PC-3 (cell line): ENCODE data around the gene ZNF808. TPM values are rescaled to one million over a fixed set of nuclear protein-coding genes. Genes with fewer than 3 reads are reported as not detected.
"Not testable (repeated sequence)": the region's sequence is repeated elsewhere in the genome, so short reads cannot be mapped to it uniquely, and the experiment has no call there.

Experiments
- ATAC-seq: fragments of 200-7000 bp; cut with Tn5 transposase; 2 replicates; pipeline ENCODE4 v1.9.1; 2020; ENCODE audit warnings: mild to moderate bottlenecking, moderate library complexity
- BruUV-seq: library from RNA; stranded (reverse); fragments of 400-500 nt; replicated peaks from 2 replicates; lab custom pipeline; 2021; lab: Mats Ljungman, UMichigan
- CTCF ChIA-PET: fragments of 300-600 bp; sonication (Branson Sonifier 250); formaldehyde crosslinking; loops from one replicate; lab custom pipeline; 2022; ENCODE audit warnings: antibody characterized with exemption; lab: Charles Lee
- POLR2A ChIA-PET: fragments of 300-600 bp; sonication (Branson Sonifier 250); formaldehyde crosslinking; loops from one replicate; lab custom pipeline; 2022; ENCODE audit warnings: antibody characterized with exemption; ENCODE audit not compliant: unreplicated experiment; lab: Charles Lee
- DNase-seq: peaks from one replicate; pipeline ENCODE4 v3.0.0-alpha.2; 2015
- H2AFZ ChIP-seq: fragments of 300-600 bp; sonication (generic); 2 replicates; pipeline ENCODE4 v1.6.0; 2016; ENCODE audit warnings: antibody characterized with exemption, low read length
- H3F3A ChIP-seq: fragments of 300-600 bp; sonication (generic); one replicate; pipeline ENCODE4 v1.6.0; 2017; ENCODE audit warnings: antibody characterized with exemption, low read length, control low read depth, mild to moderate bottlenecking; ENCODE audit not compliant: unreplicated experiment
- H3K27ac ChIP-seq: fragments of 300-600 bp; sonication (generic); 2 replicates; pipeline ENCODE4 v1.5.1; 2016; ENCODE audit warnings: mild to moderate bottlenecking, low read length
- H3K27me3 ChIP-seq: fragments of 300-600 bp; sonication (generic); 2 replicates; pipeline ENCODE4 v1.6.1; 2016; ENCODE audit warnings: low read length, mixed read lengths
- H3K36me3 ChIP-seq: fragments of 300-600 bp; sonication (generic); 2 replicates; pipeline ENCODE4 v1.6.1; 2016; ENCODE audit warnings: low read depth, mixed run types, low read length, mixed read lengths
- H3K4me1 ChIP-seq: fragments of 300-600 bp; sonication (generic); 2 replicates; pipeline ENCODE4 v1.5.1; 2016; ENCODE audit warnings: low read length; ENCODE audit not compliant: insufficient read depth
- H3K4me2 ChIP-seq: fragments of 300-600 bp; sonication (generic); 2 replicates; pipeline ENCODE4 v1.6.0; 2016; ENCODE audit warnings: low read length
- H3K4me3 ChIP-seq: fragments of 300-600 bp; sonication (generic); 2 replicates; pipeline ENCODE4 v1.5.1; 2016; ENCODE audit warnings: mild to moderate bottlenecking, low read length, mixed read lengths
- H3K79me2 ChIP-seq: fragments of 300-600 bp; sonication (generic); 2 replicates; pipeline ENCODE4 v1.6.1; 2017; ENCODE audit warnings: low read length, mixed read lengths
- H3K9ac ChIP-seq: fragments of 300-600 bp; sonication (generic); 2 replicates; pipeline ENCODE4 v1.6.0; 2016; ENCODE audit warnings: mild to moderate bottlenecking, low read length
- H3K9me2 ChIP-seq: fragments of 300-600 bp; sonication (generic); replicated peaks from 2 replicates; pipeline ENCODE4 v1.6.1; 2016; ENCODE audit warnings: mixed run types, low read length, mixed read lengths
- H3K9me3 ChIP-seq: fragments of 300-600 bp; sonication (generic); 2 replicates; pipeline ENCODE4 v1.6.1; 2016; ENCODE audit warnings: low read length, mixed read lengths
- H4K20me1 ChIP-seq: fragments of 300-600 bp; sonication (generic); 2 replicates; pipeline ENCODE4 v1.6.1; 2016; ENCODE audit warnings: low read length, mixed read lengths
- EZH2 ChIP-seq: fragments of 300-600 bp; sonication (generic); IDR thresholded peaks from one replicate; pipeline ENCODE4 v1.6.1; 2017; ENCODE audit warnings: antibody characterized with exemption, mild to moderate bottlenecking, low read length; ENCODE audit not compliant: unreplicated experiment
- EZH2phosphoT487 ChIP-seq: fragments of 300-600 bp; sonication (generic); IDR thresholded peaks from 2 replicates; pipeline ENCODE4 v1.6.1; 2018; ENCODE audit warnings: mild to moderate bottlenecking, antibody characterized with exemption, low read length, borderline replicate concordance
- intact Hi-C: fragments of 100-400 bp; cut with micrococcal nuclease; formaldehyde crosslinking; loops from 2 replicates; pipeline ENCODE4 v1.9.0; 2023
- total RNA-seq: library from RNA; depleted of rRNA; stranded (reverse); fragments of >200 nt; gene quantifications from 2 replicates; pipeline ENCODE4 v1.2.3, GENCODE V29; 2014
- TF ChIP-seq, protein P1 (sequence below): fragments of 300-600 bp; sonication (generic); conservative IDR thresholded peaks from 2 replicates; pipeline ENCODE4 v1.5.1; 2017; ENCODE audit warnings: antibody characterized with exemption, low read depth, mild to moderate bottlenecking, low read length

ZNF808 gene
- total RNA-seq, 1 experiment from 2014 or later = 9.4 TPM

DNA sequence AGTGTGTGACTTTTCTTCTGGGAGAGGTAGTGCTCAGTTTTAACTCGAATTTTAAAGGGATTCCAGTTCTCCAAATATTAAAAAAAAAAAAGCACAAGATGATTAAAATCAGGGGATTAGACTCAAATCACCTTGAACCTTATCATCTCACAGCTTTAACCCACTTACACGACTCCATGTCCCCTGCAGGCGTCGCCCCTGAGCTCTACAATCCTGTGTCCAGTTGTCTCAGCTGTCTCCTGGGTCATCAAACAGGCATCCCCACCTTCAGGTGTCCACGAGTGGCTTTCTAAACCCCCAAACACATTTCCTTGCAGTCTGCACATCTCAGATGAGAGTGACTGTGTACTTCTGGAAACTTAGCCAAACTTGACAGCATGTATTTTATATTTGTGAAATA lies 14.1 kb downstream of the ZNF808 start:
- H4K20me1 ChIP-seq = no peaks in the 10 kb centered on the region
- H3F3A ChIP-seq = no peaks in the 10 kb centered on the region
- BruUV-seq = no TSS peak
- no peak overlapping the region for H3K4me3 ChIP-seq
- no peak overlapping the region for H3K4me2 ChIP-seq
- no peaks in the 10 kb centered on the region for H3K79me2 ChIP-seq
- H3K9me2 ChIP-seq = no peaks in the 10 kb centered on the region
- no peak for ATAC-seq
- no peak overlapping the region for H2AFZ ChIP-seq
- no peak for DNase-seq
- H3K27me3 ChIP-seq = no peaks in the 10 kb centered on the region
- POLR2A ChIA-PET = no interaction called here
- TF ChIP-seq, protein P1, sequence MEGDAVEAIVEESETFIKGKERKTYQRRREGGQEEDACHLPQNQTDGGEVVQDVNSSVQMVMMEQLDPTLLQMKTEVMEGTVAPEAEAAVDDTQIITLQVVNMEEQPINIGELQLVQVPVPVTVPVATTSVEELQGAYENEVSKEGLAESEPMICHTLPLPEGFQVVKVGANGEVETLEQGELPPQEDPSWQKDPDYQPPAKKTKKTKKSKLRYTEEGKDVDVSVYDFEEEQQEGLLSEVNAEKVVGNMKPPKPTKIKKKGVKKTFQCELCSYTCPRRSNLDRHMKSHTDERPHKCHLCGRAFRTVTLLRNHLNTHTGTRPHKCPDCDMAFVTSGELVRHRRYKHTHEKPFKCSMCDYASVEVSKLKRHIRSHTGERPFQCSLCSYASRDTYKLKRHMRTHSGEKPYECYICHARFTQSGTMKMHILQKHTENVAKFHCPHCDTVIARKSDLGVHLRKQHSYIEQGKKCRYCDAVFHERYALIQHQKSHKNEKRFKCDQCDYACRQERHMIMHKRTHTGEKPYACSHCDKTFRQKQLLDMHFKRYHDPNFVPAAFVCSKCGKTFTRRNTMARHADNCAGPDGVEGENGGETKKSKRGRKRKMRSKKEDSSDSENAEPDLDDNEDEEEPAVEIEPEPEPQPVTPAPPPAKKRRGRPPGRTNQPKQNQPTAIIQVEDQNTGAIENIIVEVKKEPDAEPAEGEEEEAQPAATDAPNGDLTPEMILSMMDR = no peak
- TF ChIP-seq EZH2phosphoT487 (no peak), EZH2 (no peak)
- no peak overlapping the region for H3K9ac ChIP-seq
- intact Hi-C loops = no loop called here
- H3K4me1 ChIP-seq = no peaks in the 10 kb centered on the region; the same call in 1 of the 2 replicates
- CTCF ChIA-PET = no interaction called here
- H3K36me3 ChIP-seq = peaks cover 71% of the 10 kb centered on the region
- peaks cover 17% of the 10 kb centered on the region; the same call in 1 of the 2 replicates for H3K9me3 ChIP-seq
- no peak overlapping the region for H3K27ac ChIP-seq

DNA sequence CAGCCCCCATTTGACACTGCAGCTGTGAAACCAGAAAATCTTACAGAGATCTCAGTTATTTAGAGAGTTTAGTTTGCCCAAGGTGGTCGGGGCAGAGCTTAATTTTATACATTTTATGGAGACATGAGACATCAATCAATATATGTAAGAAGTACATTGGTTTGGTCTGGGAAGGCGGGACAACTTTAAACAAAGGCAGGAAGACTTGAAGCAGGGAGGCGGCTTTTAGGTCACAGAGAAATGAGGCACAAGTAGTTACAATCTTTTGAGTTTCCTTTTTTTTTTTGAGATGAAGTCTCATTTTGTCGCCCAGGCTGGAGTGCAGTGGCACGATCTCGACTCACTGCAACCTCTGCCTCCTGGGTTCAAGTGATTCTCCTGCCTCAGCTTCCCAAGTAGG lies 15.1 kb downstream of the ZNF808 start:
- H3F3A ChIP-seq, POLR2A ChIA-PET: not testable (repeated sequence)

DNA sequence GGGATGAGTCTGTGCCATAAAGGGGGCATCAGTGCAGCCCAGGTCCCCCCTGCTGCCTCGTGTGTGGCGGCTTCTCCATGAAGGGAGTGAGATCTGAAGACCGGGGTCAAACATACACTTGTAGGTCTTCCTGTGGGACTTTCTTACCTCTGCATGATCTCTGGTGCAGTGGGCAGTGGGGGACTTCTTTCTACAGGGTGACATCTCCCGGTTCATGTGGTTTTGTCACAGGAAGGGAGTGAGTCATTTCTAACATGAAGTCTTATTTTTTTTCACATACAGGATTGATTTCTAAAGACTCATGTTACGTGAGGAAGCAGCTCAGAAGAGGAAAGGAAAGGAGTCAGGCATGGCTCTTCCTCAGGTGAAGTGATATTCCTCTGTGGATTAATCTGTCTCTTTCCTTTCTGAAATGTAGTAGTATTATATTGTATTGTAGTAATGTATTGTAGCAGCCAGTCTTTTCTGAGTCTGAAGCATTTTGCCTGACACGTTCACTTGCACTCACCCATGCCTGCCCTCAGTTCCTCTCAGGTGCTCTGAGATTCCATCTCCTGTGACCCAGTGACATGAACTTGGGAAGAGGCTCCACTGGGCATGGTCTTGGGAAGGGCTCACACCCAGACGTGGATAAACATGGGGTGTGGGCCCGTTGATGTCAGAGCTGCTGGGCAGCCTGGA lies 15.7 kb downstream of the ZNF808 start:
- H3K9me3 ChIP-seq = peaks cover 17% of the 10 kb centered on the region; the same call in 1 of the 2 replicates
- H3K9ac ChIP-seq = no peak overlapping the region
- DNase-seq = peak; percentile 11
- no peak overlapping the region for H3K4me2 ChIP-seq
- no peaks in the 10 kb centered on the region for H4K20me1 ChIP-seq
- intact Hi-C loops = no loop called here
- H3F3A ChIP-seq = no peaks in the 10 kb centered on the region
- H3K27me3 ChIP-seq = no peaks in the 10 kb centered on the region
- H3K79me2 ChIP-seq = no peaks in the 10 kb centered on the region
- ATAC-seq = no peak; the same call in 1 of the 2 replicates
- H3K9me2 ChIP-seq = no peaks in the 10 kb centered on the region
- TF ChIP-seq, protein P1 = no peak
- TF ChIP-seq EZH2 = no peak
- no peak for TF ChIP-seq EZH2phosphoT487
- POLR2A ChIA-PET = no interaction called here
- no peaks in the 10 kb centered on the region; the same call in 1 of the 2 replicates for H3K4me1 ChIP-seq
- no peak overlapping the region for H2AFZ ChIP-seq
- CTCF ChIA-PET = no interaction called here
- peaks cover 80% of the 10 kb centered on the region for H3K36me3 ChIP-seq
- H3K4me3 ChIP-seq = no peak overlapping the region
- BruUV-seq = no TSS peak
- no peak overlapping the region for H3K27ac ChIP-seq

More for the DNA sequence above, 15.1 kb downstream of the ZNF808 start:
- H3K27ac ChIP-seq, H3K9me2 ChIP-seq, H3K9ac ChIP-seq, H3K27me3 ChIP-seq, BruUV-seq, H3K4me3 ChIP-seq, H3K79me2 ChIP-seq, H3K4me2 ChIP-seq, CTCF ChIA-PET, ATAC-seq, H2AFZ ChIP-seq, H3K4me1 ChIP-seq, intact Hi-C loops, DNase-seq, H4K20me1 ChIP-seq: not testable (repeated sequence)
- H3K36me3 ChIP-seq = peaks cover 75% of the 10 kb centered on the region
- H3K9me3 ChIP-seq = peaks cover 17% of the 10 kb centered on the region; the same call in 1 of the 2 replicates
